Testis (tissue), 2 donors: ENCODE measurements around the gene KRTAP5-3.

Experiments
- CTCF ChIP-seq, 3 experiments: fragments of 450-650 bp in 2 of 3; fragments of 200-600 bp in 1 of 3; sonication (generic) in 1 of 3; IDR thresholded peaks; one replicate each; pipeline ENCODE4 v1.5.1; 2016 to 2019; ENCODE audit warnings: antibody characterized with exemption in 3 of 3, mild to moderate bottlenecking in 2 of 3, moderate library complexity in 1 of 3
- POLR2A ChIP-seq: fragments of 450-650 bp; IDR thresholded peaks from one replicate; pipeline ENCODE4 v1.6.1; 2017; ENCODE audit warnings: antibody characterized with exemption, mild to moderate bottlenecking, moderate library complexity

- TF ChIP-seq CTCF (IDR thresholded peaks at IDR 0.05) (no peak), POLR2A (no peak)
Measured at GRCh38 chr11:1650034-1650917, 42.0 kb upstream of the KRTAP5-3 start.
